Lung microvascular endothelial cell (primary cell): ENCODE measurements around the gene NAA30. TPM values are rescaled to one million over a fixed set of nuclear protein-coding genes. Genes with fewer than 3 reads are reported as not detected.
"Not testable (repeated sequence)": the region's sequence is repeated elsewhere in the genome, so short reads cannot be mapped to it uniquely, and the experiment has no call there.

Source experiments
- DNase-seq, 2 donors: peaks; one replicate each; pipeline versions ENCODE4 v3.0.0 to v3.0.0-alpha.2; 2010; ENCODE audit warnings: low read depth in 2 of 2
- total RNA-seq: library from RNA; depleted of rRNA; stranded (reverse); fragments of >200 nt; gene quantifications from 2 replicates; pipeline ENCODE4 v1.2.1, GENCODE V29; 2014

NAA30 gene
- 11.9 and 12.6 TPM in 2 replicates for total RNA-seq

DNA sequence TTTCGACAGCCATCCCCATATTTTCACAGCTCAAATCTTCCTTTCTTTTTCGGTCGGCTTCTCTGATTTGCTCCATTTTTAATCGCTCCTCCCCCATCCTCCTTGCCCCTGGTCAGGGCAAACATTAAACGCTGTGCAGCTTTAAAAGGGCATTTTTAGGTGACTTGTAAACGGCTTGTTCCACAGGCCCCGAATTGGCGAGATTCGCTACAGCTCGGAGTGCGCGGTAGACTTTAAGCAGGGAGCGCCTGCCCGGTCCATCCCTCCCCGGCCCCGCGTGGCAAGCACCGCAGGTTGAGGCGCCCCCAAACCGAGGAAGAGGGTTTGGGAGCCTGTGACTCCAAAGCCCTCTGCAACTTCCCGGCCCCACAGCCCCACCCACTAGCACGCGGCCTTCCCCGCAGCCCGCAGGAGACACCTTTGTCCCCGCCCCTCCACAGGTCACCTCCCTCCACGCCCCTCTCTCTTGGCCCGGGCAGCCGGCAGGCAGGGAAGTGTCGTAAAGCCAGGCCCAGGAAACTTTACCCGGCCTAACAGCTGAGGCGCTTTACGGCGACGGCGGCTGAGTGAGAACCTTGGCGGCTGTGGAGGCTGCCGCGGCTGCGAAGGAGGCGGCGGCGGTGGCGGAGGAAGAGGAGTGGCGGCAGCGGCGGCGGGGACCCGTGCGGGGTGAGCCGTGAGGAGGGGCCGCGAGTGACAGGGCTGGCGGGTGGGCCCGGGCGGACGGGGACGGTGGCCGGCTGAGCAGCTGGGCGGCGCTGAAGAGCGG lies at the start of gene NAA30:
NAA30 (plus strand) TSS at position 550 of the 769 bp plus-strand sequence. CDS start 372 bp downstream, outside the sequence.
- peak; percentile 90 to 95 for DNase-seq

DNA sequence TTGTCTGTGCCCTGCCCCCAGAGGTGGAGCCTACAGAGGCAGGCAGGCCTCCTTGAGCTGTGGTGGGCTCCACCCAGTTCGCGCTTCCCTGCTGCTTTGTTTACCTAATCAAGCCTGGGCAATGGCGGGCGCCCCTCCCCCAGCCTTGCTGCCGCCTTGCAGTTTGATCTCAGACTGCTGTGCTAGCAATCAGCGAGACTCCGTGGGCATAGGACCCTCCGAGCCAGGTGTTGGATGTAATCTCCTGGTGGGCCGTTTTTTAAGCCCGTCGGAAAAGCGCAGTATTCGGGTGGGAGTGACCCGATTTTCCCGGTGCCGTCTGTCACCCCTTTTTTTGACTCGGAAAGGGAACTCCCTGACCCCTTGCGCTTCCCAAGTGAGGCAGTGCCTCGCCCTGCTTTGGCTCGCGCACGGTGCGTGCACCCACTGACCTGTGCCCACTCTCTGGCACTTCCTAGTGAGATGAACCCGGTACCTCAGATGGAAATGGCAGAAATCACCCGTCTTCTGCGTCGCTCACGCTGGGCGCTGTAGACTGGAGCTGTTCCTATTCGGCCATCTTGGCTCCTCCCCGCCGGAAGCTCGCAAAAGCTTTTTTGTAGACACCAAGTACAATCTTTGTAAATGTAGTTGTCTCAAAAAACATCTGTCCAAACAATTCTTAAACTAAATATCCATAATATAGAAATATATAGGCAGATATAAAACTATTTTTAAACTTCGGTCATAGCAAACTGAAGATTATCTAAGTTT lies 46.7 kb upstream of the NAA30 start:
- not testable (repeated sequence) for DNase-seq

DNA sequence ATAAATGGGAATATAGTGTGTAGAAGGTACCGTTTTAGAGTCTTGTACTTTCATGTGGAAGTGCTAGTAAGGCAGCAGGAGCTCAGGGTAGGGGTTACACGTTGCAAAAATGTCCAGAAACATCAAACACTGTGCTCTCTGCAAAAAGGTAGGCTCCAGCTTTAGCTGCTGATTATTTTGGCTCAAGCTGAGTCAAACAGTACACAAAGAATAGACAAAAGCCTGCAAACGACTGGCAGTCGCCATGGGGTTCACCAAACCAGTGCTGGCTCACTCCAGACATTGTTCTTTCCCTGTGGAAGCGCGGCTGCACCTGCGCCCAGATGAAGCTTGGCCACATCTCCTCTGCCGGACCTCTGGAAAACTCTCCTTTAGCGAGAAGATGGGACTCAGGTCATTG lies 45.3 kb upstream of the NAA30 start:
- no peak for DNase-seq

DNA sequence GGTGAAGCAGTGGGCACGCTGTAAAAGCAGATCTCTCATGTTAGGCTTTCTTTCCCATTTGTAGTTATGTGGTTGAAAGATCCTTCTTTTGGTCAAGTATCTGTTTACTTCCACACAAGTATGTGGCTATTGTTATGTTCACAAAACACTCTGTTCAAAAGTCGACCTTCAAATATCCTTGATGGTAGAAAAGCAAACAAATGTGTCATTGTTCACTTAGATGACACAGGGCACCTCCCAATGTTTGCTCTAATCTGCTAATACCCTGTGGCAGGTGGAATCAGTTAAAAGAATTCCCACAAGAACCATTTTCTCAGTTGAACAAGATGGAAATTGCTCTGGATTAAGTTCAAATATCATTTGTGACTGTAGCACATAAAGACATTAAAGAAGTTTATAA lies 43.6 kb upstream of the NAA30 start:
- DNase-seq, result no peak

DNA sequence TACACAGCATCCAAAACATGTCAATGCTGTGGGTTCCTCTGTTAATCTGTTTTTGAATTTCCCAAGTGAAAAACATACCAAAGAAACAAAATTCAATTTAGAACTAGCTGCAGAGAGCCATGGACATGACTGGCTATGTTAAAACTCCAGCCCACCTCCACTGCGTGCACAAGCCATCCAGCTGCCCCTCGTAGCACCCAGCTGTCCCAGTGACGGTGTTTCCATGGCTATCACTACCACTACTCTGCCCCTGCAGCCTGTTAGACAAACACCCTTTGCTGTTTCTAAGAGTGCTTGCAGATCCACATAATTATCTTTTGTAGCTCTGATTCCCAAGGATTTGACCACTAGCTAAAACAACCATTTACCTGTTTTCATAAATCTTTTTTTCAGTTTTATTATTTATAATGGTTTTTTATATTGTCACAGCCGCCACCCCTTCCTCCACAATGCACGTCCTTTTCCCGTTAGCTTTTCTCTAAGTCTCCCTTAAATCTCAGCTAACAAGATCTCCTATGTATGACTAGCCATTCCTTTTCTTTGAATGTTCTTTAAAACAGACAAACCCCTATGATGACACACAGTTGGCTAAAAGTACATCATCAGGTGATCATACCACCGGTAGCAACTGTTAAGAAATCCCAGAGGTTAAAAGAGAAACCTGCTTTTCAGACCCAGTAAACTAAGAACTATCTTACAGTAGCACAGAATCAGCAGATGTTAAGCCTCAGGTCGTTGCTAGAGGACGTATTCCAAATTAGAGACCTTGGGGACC lies 37.8 kb upstream of the NAA30 start:
- DNase-seq, result no peak

GRCh38 chr14:57355081-57355800 lies 35.1 kb upstream of the NAA30 start:
- DNase-seq, result no peak

DNA sequence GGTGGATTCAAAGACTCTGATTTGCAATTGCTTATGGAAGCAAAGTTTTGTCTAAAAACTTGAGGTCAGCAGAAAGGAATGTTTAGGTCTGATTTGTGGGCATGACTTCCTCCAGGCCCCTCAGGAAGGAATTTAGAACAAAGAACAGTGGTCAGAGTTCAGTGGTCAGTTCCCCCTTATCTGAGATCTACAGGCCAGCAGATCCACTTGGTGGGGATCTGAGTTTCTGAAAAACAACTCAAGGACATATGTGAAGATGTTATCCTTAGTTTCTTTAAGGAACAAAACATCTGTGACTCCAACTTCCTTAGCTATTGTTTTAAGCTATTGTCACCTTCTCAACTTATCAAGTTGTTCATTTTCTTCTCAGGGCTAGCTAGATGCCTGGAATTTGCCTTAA lies 28.0 kb upstream of the NAA30 start:
- peak in 1 of 2 donors; percentile 93 for DNase-seq

- no peak for DNase-seq
Measured at GRCh38 chr14:57364659-57365450, 25.5 kb upstream of the NAA30 start.

DNA sequence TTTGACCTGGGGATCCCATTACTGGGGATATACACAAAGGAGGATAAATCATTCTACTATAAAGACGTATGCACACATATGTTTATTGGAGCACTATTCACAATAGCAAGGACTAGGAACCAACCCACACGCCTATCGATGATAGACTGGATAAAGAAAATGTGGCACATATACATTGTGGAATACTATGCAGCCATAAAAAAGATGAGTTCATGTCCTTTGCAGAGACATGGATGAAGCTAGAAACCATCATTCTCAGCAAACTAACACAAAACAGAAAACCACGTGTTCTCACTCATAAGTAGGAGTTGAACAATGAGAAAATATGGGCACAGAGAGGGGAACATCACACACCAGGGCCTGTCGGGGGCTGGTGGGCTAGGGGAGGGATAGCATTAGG lies 20.2 kb upstream of the NAA30 start:
- DNase-seq, result not testable (repeated sequence)

DNA sequence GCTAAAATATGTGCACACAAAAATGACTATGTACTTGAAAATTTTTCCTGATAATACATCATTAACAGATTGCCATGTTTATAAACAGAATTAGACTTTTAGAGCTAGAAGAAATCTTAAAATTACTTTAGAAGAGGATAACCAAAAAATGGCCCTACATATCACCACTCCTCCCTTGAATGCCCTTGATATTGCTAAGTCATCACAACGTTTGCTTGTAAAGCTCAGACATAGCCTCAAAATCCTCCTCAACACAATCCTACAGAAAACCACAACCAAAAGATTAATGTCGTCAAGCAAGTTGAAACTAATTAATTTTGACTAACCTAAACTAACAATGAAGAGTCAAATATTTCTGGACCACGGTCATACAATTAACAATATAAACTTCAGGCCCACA lies 19.4 kb upstream of the NAA30 start:
- no peak for DNase-seq

GRCh38 chr14:57375156-57375555 lies 15.2 kb upstream of the NAA30 start:
- DNase-seq, result no peak

- DNase-seq, result peak in 1 of 2 donors; percentile 41
Measured at GRCh38 chr14:57378661-57379060, 11.7 kb upstream of the NAA30 start.

DNA sequence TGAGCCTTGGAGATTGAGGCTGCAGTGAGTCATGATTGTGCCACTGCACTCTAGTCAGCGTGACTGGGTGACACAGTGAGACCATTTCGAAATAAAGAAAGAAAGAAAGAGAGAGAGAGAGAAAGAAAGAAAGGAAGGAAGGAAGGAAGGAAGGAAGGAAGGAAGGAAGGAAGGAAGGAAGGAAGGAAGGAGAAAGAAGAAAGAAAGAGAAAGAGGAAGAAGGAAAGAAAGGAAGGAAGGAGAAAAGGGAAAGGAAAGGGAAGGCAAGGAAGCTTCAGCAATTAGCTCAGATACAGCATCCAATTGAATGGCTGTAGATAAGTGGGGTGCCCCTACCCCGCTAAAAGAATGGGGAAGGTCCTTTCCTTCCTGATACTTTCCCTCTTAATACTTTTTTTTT lies 9.5 kb upstream of the NAA30 start:
- DNase-seq, result no peak

DNA sequence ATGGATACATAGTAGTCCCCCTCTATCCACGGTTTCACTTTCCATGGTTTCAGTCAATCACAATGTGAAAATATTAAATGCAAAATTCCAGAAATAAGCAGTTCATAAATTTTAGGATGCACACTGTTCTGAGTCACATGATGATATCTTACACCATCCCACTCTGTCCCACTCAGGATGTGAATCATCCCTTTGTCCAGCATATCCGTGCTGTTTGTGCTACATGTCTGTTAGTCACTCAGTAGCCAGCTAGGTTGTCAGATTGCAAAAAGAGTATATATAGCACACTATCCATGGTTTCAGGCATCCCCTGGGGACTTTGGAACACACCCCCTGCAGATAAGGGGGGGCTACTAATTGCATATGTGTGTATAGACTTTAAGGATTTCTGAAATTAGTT lies 8.1 kb upstream of the NAA30 start:
- peak; percentile 90 to 96 for DNase-seq

- DNase-seq, result no peak
Measured at GRCh38 chr14:57383125-57383745, 7.2 kb upstream of the NAA30 start.

DNA sequence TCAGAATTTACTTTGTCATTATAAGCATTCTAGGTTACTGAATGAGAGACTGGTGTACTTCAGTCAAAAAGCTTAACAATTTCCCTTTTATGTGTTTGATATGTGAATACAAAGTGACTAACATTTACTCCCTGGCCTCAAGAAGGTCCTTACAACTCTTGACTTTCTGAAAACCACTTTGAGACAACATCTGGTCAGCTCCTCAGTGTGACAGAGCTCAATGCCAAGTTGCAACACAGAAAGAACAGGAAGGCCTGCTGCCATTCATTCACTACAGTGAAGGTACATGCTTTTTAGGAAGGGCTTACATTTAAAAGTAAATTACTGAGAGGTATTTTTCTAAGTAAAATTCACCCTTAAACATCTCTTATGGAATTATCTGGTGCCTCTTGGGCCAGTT lies 2.3 kb upstream of the NAA30 start:
- no peak for DNase-seq

GRCh38 chr14:57389646-57390036 lies 745 bp upstream of the NAA30 start:
- no peak for DNase-seq

GRCh38 chr14:57390806-57391516 lies 575 bp downstream of the NAA30 start:
- peak; percentile 46 to 60 for DNase-seq

GRCh38 chr14:57391517-57392195 lies 1.3 kb downstream of the NAA30 start:
- peak; percentile 11 to 31 for DNase-seq
